ENCODE results near the gene AGAP6.
"Not testable (repeated sequence)": the region's sequence is repeated elsewhere in the genome, so short reads cannot be mapped to it uniquely, and the experiment has no call there.

The AGAP6 gene
- total RNA-seq: 1.2 to 2.6 reads per million in 2 donors

DNA sequence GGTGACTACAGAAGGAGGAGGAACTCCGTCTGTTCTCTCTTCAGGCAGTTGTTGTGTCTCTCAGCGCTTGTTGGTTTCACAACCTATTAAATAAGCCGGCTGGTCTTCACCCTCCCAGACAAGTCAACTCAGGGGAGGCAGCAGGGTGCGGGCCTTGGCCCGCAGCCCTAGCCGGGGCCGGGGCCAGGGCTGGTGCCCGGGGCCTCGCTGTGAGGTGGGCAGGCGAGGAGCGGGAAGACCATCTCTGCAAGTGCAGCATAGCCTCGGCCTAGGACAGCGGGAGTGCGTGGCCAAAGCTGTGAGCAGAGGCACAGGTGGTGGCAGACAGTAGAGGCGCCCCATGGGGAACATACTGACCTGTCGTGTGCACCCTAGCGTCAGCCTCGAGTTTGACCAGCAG lies at the start of gene AGAP6:
Gene AGAP6 (plus strand): TSS at position 31 of the 400 bp plus-strand sequence. CDS start 310 bp downstream, at position 341.
- DNase-seq: not testable (repeated sequence)

DNA sequence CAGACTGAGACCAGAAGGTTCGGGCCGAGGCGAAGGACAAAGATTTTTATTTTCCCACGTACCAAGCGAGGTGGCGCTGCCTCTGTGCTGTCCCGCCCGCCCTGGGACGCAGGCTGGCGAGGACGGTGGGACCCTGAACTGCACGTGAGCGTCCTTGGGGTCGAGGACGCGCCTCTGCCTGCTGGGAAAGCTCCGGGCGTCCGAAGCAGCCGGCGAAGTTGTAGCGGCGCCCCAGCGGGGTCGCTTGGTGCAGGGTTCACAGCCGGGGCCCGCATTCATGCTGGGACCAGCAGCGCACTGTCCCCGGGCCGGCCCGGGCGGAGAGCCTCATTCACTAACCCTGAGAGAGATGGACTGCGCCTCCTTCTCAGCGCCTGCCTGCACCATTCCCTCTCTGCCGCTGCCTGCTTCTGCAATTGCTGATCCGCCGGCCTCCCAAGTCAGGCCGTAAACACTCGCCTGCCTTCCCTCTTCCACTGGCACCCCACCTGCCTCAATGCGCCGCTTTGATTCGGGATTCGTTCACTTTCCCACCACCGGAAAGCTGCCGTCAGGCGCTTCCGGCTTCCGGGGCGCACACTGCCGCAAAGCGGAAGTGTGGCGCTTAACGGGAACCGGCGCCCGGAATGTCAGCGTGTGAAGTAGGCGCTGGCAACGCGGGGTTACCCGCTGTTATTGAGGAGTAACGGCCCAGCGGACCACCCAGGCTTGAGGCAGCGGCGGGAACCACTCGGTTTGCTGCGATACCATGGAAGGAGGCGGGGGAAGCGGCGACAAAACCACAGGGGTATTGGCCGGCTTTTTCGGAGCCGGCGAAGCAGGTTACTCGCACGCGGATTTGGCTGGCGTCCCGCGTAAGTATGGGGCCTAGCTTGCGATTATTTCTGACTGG lies 46.5 kb upstream of the AGAP6 start, which contains the start of the genes PARG and TIMM23B:
Gene PARG (minus strand): TSS at position 581 of the 892 bp plus-strand sequence. CDS start 302 bp downstream, at position 279.
Gene TIMM23B (plus strand): TSS at position 607 of the 892 bp plus-strand sequence. CDS start 142 bp downstream, at position 749.
- DNase-seq: peak; percentile 71

DNA sequence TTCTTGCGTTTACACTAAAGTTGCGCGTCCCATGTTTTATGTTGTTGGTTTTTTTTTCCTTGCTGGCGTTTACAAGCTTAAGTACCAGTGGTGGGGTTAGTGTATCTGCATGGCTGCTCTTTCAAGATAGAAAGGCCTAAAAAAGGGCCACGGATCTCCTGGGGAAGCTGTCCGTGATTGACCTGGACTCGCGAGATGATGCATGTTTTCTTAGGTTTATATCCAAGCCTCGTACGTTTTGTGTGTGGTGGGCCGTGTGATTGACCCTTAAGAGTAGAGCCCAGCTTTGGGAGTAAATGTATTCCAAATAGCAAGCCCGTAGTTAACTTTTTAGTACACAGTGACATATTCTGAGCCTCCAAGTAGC lies 45.9 kb upstream of the AGAP6 start:
- not testable (repeated sequence) for DNase-seq

DNA sequence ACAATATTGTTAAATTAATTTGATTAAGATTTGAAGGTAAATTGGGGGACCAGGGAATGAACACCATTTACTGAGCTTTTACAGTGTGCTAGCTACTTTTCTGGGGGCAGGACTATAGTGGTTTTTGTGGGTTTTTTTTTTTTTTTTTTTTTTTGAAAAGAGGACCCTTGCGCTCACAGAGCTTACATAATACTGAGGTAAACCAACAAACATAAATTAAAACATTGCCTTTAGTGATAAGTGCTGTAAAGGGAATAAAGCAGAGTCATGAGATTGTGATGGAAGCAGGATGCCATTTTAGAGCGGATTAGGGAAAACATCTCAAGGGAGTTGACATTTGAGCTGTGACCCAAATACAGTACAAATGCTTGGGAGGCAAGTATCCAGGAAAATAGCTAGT lies 44.6 kb upstream of the AGAP6 start:
- DNase-seq: not testable (repeated sequence)

- DNase-seq: not testable (repeated sequence)
These were observed 40.1 kb upstream of the AGAP6 start for GRCh38 chr10:49948142-49948541.

DNA sequence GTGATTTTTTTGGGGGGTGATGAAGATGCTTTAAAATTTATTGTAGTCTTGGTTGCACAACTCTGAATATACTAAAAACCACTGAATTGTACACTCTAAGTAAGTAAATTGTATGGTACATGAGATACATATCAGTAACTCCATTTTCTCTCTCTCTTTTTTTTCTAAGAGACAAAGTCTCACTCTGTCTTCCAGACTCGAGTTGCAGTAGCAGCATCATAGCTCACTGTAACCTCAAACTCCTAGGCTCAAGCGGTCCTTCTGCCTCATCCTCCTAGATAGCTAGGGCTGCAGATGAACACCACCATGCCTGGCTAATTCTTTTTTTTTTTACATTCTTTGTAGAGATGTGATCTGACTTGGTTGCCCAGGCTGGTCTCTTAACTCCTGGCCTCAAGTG lies 39.5 kb upstream of the AGAP6 start:
- not testable (repeated sequence) for DNase-seq

DNA sequence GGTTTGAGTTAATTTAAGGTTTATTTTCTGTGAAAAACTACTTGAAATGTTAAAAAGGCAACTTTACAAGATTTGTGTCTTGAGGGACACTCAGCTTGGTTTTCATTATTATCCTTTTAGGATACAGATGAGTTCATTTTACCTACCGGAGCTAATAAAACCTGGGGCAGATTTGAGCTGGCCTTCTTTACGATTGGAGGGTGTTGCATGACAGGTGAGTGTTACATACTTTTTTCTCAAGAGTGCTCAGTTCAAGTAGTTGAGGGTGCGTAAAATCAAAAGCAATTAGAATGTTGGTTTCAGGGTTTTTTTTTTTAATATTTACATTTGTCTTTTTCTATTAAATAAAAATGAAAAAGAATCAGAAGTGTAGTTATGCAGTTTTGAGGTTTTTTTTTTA lies 36.2 kb upstream of the AGAP6 start:
- not testable (repeated sequence) for DNase-seq

DNA sequence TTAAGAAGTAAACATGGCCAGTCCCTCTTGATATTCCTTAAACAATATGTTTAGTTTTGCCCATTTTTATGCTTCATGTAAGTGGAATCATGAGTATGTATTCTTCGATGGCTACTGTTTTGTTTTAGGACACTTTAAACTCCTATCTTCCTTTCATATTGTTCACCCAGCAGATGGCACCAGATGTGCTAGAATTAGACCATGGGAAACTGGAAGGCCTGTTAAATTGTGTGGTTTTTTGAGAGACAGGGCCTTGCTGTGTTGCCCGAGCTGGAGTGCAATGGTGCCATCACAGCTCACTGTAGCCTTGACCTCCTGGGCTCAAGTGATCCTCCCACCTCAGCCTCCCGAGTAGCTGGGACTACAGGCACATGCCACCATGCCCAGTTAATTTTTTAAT lies 35.1 kb upstream of the AGAP6 start:
- DNase-seq: not testable (repeated sequence)

DNA sequence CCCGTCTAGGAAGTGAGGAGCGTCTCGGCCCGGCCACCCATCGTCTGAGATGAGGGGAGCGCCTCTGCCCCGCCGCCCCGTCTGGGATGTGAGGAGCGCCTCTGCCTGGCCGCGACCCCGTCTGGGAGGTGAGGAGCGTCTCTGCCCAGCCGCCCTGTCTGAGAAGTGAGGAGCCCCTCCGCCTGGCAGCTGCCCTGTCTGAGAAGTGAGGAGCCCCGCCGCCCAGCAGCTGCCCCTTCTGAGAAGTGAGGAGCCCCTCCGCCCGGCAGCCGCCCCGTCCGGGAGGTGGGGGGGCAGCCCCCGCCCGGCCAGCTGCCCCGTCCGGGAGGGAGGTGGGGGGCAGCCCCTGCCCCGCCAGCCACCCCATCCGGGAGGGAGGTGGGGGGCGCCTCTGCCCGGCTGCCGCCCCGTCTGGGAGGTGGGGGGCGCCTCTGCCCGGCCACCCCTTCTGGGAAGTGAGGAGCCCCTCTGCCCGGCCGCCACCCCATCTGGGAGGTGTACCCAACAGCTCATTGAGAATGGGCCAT lies 17.8 kb upstream of the AGAP6 start:
- DNase-seq: not testable (repeated sequence)

DNA sequence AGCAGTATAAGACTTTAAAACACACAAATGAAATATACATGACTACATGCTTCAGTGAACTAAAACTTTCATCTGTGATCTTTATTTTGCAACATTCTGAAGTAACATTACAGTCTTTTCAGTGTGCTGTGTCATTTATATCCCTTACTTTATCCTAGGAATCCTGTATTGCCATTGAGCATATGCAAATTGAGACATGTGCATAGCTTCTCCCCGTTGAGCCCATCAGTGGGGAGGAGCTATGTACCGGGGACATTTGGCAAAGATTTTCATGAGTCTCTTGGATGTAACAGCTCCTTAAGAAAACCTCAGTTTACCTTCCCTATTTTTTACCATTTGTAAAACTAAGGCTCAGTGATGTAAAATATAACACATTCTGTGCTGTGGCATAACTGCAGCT lies 16.7 kb upstream of the AGAP6 start:
- DNase-seq: not testable (repeated sequence)

GRCh38 chr10:49972094-49972493 lies 16.1 kb upstream of the AGAP6 start:
- not testable (repeated sequence) for DNase-seq

DNA sequence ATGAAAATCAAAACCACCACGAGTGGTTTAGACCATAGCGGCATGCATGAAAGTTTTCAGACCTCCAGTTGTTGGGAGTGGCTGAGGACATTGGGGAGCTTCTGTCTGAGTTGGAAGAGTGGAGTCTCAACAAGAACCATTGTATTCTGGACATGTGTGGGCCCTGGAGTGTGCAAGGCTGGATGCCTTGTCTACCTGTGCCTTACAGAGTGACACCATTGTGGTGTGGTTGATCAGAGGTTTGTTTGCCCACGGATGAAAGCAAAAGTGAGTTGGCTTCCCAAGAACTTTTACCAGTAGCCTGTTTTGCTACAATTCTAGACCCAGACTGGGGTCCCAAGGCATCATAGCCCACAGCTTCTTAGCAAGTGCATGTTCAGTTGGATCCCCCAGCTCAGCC lies 10.4 kb upstream of the AGAP6 start:
- DNase-seq: not testable (repeated sequence)

DNA sequence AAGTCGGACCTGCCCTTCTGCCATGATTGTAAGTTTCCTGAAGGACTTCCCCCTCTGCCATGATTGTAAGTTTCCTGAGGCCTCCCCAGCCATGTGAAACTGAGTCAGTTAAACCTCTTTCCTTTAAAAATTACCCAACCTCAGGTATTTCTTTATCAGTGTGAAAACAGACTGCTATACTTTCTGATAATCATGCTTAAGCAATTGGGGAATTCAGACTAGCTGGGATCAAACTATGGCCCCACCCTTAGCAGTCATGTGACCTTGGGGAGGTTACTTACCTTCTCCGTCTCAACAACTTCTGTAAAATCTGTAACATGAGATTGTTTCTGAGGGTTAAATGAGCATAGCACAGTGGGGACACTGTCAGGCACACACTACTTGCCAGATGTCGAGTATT lies 999 bp upstream of the AGAP6 start:
- DNase-seq: not testable (repeated sequence)

- not testable (repeated sequence) for DNase-seq
These were observed 7.1 kb downstream of the AGAP6 start for GRCh38 chr10:49995321-49995720.

DNA sequence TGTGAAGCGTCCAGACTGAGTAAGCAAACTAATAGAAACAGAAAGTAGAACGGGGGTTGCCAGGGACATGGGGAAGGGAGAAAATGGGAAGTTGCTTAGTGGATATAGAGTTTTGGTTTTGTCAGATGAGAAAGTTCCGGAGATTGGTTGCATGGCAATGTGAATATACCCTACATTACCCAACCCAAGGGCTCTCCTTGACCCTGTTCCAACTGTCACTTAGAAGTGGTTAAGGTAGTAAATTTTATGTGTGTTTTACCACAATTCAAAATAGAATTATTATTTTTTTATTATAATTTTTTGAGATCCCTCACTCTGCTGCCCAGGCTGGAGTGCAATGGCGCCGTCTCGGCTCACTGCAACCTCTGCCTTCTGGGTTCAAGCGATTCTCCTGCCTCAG lies 25.8 kb downstream of the AGAP6 start:
- DNase-seq: not testable (repeated sequence)

DNA sequence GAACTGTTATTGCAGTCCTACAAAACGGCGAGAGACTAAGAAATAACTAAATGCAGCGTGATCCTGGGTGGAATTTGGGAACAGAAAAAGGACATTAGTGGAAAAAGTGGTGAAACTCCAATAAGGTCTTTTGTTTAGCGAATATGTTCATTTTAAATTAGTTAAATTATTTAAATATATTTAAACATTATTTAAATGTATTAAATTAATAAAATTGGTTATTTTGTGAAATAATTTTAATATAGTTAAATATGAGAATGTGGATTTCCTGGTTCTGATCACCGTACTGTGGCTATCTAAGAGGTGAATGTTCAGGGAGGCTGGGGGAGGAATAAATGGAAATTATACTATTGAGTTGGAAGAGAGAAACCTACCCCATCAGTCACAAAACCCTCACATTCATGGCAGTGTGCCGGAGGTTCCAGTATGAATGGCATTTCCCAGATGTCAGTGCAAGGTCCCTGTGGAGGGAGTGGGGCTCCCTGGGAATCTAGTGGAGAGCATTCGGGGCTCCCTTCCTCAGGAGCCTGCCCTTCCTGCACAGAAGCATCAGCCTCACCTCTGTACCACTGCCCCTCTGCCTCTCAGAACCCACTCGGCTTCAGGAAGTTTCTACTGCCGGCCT lies 27.5 kb downstream of the AGAP6 start:
- not testable (repeated sequence) for DNase-seq

DNA sequence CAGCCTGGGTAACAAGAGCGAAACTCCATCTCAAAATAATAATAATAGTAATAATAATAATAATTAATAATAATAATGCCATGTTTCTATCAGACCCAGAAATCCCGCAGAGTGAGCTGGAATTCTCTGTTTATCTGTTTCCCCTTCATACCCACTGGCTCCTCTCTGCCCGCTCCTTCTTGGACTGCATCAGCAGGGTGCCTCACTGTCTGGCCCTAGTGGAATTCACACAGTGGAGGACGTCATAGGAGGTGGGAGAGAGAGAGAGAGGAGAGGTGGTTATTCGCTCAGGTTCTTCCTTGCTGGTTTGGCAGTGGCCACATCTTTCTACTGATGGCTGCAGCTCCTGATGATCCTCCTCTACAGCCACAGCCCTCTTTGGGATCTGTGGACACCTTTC lies 28.7 kb downstream of the AGAP6 start:
- DNase-seq: not testable (repeated sequence)

DNA sequence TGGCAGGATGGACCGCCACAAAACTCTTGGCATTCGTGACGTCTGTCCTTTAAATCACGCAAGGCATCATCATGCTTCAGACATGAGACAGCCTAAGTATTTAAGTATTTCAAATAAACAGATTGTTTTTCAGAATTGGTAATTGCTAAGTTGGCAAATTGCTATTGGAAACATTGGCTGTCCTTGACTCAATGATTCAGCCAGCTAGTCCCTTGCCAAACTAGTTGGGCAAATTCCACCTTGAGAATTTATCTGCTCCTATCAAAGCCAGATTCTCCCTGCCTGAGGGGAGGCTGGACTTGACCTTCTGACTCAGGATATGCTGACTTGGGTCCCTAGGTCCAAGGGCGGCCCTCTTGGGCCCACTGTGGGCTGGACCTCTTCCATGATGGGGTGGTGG lies 29.4 kb downstream of the AGAP6 start:
- not testable (repeated sequence) for DNase-seq

DNA sequence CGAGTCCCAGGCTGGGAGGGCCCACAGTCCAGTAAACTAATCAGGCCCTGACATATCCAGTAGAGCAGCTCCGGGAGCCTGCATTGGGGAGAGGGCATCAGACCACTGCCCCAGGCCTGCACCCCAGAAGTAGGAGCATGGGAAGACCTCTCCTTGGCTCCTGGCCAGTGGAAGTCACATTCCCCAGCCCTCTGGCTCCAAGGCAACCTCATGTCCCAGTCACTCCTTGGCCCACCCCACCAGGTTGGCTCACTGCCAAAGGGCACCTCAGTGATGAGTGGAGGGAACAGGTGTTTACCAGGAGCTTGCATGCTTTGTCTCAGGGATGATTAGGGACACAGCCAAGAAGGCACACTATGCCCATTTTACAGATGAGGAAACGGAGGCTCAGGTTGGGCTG lies 31.1 kb downstream of the AGAP6 start:
- not testable (repeated sequence) for DNase-seq

DNA sequence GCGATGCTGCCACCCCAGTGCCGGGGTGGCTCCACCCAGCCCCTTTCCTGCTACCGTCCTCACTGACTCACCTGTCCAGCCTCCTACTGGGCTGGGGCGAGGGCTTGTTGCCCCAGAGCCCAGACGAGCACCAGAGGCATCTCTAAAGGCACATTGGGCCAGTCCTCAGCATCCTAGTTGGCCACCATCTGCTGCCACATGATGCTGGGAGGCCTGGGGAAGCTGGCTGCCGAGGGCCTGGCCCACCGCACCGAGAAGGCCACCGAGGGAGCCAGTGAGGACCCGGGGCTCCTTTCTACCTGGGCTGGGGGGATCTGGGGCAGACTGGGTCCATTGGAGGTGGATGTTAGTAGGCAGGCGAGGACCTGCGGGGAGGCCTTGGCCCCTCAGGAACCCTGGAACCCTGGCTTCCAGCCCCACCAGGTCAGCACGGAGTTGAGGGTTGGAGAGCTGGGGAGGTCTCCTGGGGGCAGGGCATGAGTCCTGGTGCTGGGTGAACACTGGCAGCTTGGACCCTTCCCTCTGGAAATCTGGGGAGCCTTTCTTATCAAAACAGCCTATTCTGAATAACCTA lies 32.3 kb downstream of the AGAP6 start:
- not testable (repeated sequence) for DNase-seq

- no peak for DNase-seq
These were observed 33.4 kb downstream of the AGAP6 start for GRCh38 chr10:50021646-50022045.

GRCh38 chr10:50024716-50025383 lies 36.6 kb downstream of the AGAP6 start:
- not testable (repeated sequence) for DNase-seq
